Heart left ventricle (tissue), 13 donors: ENCODE data around the gene MTREX.

Experiments used
- POLR2A ChIP-seq, 2 donors: fragments of 450-650 bp; IDR thresholded peaks; one replicate each; pipeline ENCODE4 v1.6.1; 2017; ENCODE audit warnings: antibody characterized with exemption in 2 of 2, mild to moderate bottlenecking in 2 of 2, moderate library complexity in 2 of 2
- TF ChIP-seq, protein P1 (sequence below), 12 donors: fragments of 200-600 bp; sonication (generic) in 4 of 12; IDR thresholded peaks; one replicate each; pipeline versions ENCODE4 v1.5.0 to v1.8.0; 2018 to 2022; ENCODE audit warnings: antibody characterized with exemption in 12 of 12, mild to moderate bottlenecking in 5 of 12
- donor health status: ischemic (EF 13 %, LVEDD 7.1; RV severe dilation, severe dysfunction).
- donor health status: DM: no; HTN: yes; CAD: no.
- donor health status: DM: no; HTN: no; CAD: no.
- donor health status: ischemic (EF 25% LVEDD 6.9; RV normal size, moderate dysfunction).
- donor health status: ischemic (EF 25% LVEDD 5.7; RV mildly dilated, moderate dysfunction).
- donor health status: ischemic (EF 35%, LVEDD 5.7; RV mildly dilated, moderate dysfunction).
- donor health status: nonischemic (EF 11% LVEDD 7.7; RV severe dilation, severe dysfunction).
- donor health status: DM: yes; HTN: yes; CAD: no.
- donor health status: PGD.
- donor health status: ischemic (EF 29% LVEDD 5.4; RV normal size, mild dysfunction).
- donor health status: nonischemic (EF 23%, LVEDD 6.1; RV moderate dilation, normal function).

- TF ChIP-seq, protein P1, sequence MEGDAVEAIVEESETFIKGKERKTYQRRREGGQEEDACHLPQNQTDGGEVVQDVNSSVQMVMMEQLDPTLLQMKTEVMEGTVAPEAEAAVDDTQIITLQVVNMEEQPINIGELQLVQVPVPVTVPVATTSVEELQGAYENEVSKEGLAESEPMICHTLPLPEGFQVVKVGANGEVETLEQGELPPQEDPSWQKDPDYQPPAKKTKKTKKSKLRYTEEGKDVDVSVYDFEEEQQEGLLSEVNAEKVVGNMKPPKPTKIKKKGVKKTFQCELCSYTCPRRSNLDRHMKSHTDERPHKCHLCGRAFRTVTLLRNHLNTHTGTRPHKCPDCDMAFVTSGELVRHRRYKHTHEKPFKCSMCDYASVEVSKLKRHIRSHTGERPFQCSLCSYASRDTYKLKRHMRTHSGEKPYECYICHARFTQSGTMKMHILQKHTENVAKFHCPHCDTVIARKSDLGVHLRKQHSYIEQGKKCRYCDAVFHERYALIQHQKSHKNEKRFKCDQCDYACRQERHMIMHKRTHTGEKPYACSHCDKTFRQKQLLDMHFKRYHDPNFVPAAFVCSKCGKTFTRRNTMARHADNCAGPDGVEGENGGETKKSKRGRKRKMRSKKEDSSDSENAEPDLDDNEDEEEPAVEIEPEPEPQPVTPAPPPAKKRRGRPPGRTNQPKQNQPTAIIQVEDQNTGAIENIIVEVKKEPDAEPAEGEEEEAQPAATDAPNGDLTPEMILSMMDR (IDR thresholded peaks at IDR 0.05) = no peak
- TF ChIP-seq POLR2A (IDR thresholded peaks at IDR 0.05) = no peak
These were observed 75.5 kb downstream of the MTREX start for GRCh38 chr5:55383254-55383653.
